Nucleus accumbens (tissue), 56 donors: ENCODE data around the gene GDF10.

Experiments used
- DNase-seq, 56 donors: peaks; one replicate each; lab custom pipeline; 2025; lab: John Stamatoyannopoulos, UW

GDF10 gene

DNA sequence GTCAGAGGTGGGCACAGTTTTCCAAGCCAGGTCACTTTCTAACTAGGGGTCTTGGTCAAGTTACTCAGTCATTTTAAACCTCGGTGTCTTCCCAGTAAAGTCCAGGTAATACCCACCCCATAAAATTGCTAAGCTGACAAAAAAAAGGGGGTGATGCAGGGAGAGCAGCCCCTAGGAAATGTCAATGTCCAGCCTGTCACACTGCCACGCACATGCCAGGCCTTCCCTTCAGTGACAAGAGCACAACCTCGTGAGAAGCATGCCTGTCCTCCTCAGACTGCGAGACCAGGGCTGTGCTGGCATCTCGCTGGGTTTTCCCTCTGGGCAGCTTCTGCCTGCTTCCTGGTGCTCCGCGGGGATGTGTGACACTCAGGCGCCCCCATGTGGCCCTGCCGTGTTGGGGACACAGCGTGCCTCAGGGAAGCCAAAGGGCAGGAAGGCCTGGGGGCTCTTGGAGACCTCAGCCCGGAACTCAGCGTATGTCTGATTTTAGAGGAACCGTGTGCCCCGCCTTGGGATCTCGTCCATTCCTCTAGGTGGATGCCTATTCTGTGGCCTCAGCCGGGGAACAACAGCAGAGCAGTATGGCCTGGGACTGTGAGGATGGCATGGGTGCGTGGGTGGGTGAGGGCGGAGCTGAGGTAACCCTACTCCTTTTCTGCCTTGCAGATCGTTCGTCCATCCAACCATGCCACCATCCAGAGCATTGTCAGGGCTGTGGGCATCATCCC lies 12.1 kb downstream of the GDF10 start:
- DNase-seq, result peak in 55 of 56 donors; percentile 14 to 89 (median 64)

DNA sequence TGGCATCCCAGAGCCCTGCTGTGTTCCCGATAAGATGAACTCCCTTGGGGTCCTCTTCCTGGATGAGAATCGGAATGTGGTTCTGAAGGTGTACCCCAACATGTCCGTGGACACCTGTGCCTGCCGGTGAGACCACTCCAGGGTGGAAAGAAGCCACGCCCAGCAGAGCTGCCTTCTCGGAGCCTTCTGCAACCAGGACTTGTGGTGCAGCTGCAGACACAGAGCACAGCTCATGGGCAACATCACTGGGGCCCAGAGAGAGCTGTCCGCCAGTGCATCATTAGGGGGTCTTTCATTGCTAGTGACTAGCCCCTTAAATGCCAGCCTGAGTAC lies 12.6 kb downstream of the GDF10 start:
- DNase-seq, result no peak

DNA sequence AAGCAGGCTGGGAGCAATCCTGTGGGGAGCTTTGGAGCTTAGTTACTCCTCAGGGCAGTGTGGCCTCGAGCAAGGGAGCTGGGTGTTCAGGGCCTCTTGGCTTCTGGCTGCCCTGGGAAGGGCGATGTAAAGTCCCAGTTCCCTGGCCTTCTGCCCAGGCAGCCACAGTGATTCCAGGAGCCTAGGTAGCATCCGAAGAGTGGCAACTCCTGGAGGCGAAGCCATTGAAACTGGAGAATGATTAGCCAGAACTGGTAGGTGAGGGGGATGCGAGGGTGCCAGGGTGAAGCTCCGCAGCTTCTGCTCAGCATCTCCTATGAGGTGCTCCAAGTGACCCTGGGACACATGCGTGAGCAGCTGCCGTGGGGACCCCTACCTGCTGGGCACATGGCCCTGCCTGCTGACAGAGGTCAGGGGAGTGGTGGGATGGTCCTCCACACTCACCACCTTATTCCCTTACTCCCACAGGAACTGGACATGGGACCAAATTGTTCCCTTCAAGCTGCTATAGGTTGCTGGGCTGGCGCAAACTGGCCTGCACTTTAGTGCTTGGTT lies 14.5 kb downstream of the GDF10 start:
- no peak for DNase-seq

DNA sequence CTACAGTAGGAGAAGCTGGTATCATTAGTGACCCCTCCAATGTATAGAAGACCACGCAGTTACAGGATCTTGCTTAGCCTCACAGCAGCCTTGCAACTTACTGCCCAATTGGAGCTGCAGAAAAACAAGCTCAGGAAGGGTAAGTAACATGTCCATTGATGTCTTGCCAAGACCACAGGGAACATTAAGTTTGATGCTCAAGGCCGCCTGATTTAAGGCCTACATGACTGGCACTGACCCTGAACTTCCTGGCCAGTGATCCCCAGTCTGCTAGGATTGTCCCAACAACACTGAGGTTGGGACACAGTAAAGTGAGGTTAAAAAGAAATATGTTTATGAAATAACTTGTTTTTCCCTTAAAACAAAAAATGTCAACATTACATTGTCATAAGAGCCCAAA lies 15.4 kb downstream of the GDF10 start:
- DNase-seq, result no peak

DNA sequence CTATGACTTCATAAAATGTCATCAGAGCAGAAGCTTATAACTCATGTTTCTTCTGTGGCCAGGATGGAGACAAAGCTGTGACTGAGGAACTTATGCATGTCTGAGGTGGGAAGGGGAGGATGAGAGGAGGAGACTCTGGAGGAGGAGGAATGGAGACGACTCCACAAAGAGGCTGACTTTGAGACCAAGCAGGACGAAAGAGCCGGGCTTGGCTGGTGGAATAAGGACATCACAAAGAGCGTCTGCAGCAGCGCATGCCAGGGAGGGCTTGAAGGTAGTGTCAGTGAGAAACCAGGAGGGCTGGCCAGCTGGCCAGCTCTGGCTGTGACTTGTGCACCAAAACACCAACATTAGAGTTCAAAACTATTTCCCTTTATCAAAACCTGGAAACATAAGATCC lies 16.1 kb downstream of the GDF10 start:
- no peak for DNase-seq

DNA sequence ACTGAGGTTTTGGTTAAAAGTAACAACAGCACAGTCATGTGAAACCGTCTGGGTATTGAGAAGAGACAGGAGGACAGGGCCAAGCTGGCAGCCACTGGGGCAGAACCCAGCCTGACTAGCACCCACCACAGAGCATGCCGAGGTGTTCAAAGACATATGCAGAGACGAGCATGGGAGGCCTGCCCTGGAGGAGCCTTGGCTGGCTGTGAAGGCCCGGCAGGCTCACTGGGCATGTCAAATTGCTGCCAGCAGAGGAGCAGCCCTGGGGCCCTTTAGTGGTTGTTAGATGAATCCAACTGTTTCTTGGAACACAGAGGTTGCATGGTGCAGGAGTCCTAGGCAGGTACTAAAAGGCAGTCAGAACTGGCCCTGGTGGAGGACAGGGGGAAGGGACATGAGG lies 17.3 kb downstream of the GDF10 start:
- DNase-seq, result no peak

DNA sequence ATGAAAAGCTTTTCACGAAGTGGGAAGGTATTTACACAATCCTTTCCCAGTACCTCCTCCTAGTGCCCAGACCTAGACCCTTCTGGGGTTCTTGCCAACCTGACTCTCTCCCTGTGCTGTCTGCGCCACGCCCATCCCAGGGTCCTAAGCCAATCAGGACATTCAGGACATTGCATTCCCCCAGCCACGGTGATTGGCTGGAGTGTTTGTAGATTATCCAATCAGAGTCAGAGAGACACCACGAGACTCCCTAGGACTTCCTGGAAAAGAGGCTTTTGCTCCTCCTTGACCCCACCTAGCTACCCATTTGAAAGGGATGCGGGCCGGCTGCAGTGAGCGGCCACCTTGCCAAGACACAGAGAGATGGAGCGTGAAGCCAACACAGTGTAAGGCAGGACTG lies 18.7 kb downstream of the GDF10 start:
- no peak for DNase-seq

DNA sequence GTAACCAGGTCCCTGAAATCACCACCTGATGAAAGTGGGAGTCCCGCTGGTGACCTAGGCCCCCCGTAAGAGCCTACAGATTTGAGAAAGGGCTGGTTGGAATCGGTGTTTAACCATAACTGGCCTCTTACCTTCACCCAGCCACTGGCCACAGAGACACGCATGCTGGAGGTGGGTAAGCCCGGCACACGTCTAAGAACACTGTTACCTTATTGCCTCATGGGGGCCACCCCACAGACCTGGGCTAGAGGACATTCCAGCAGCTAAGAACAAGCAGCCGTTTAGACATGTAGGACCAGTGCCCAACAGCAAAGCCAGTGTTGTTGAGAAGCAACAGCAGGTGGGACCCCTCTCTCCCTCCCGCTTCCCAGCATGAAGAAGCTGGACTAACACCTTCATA lies 19.8 kb downstream of the GDF10 start:
- no peak for DNase-seq

DNA sequence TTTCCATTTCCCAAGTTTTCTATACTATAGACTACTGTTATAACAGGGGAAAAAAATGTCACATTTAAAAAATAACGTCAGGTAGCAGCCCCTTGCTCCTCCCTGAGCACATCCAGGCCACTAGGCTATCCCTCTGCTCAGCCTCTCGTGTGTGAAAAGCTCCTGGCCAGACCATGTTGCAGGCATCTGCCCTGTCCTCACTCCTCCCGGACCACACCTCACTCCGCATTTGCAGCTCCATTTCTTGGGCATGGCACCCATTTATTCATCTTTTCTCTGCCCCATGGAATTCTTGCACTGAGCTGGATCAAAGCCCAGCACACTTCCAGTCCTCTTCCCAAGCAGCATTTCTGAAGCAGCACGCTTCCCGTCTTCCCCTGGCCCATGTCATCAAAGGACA lies 20.8 kb downstream of the GDF10 start:
- DNase-seq, result no peak

DNA sequence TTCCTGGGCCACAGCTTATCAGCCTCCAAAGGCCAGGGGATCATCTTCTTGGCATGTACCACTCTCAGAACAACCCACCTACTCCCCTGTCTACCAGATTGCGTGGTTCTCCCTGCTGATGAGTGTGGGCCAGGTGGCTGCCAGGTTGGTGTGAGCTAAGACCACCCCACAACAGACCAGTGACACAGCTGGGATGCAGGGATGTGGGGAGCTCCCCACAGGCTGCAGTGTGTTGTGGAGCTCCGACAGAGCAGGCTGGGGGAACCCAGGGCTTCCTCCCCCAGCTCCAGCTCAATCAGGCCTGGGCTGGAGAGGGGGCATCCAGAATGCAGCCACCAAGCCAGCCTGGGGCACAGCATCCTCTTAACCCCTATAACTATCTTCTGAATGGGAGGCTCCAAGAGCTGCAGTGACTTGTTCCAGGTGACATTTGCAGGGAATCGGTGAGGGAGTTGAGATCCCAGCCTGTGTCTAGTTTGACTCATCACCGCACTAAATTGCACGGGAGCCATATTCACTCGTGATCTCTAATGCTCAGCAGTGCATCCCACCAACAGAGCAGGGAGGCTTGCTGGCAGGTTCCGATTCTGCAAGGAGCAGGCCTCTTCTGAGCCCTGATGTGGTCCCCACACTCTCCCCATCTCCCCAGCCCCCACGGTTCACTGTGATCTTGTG lies 21.7 kb downstream of the GDF10 start:
- DNase-seq, result peak in 5 of 56 donors; percentile 7 to 26 (median 23)

DNA sequence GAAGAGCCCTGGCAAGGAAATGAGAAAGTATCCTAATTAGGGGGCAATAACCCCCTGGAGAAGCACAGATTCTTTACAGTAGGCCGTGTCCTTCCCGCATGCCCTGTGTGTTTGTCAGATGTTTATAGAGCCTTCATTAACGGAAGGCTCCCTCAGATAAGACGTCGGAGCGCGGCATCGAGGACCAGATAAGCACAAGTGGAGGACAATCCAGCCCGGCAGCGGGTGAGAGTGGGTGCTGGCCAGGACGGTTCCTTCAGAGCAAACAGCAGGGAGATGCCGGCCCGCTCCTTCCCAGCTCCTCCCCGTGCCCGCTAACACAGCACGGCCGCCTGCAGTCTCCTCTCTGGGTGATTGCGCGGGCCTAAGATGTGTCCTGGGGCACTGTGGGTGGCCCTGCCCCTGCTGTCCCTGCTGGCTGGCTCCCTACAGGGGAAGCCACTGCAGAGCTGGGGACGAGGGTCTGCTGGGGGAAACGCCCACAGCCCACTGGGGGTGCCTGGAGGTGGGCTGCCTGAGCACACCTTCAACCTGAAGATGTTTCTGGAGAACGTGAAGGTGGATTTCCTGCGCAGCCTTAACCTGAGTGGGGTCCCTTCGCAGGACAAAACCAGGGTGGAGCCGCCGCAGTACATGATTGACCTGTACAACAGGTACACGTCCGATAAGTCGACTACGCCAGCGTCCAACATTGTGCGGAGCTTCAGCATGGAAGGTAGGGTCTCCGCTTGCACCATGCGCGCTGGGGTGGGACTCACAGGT lies 22.5 kb downstream of the GDF10 start, which contains the start of gene GDF2:
GDF2 (plus strand) TSS at position 155 of the 762 bp plus-strand sequence; CDS start at position 370, 215 bp downstream.
- no peak for DNase-seq

DNA sequence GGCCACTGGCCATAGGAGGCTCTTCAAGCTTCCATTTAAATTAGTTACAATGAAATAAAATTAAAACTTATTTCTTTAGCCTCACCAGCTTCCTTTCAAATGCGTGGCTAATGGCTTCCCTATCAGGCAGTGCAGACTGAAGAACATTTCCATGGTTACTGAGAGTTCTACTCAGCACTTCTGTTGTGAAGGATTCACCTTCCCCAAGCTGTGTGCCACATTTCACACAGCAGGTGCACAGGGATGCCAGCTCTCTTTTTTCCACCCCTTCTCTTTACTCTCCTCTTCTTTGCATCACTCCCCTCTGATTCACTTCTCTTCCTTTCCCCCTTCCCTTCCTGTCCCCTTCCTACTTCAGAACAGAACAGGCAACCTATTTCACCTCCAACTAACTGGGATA lies 23.1 kb downstream of the GDF10 start:
- peak in 3 of 56 donors; percentile 11 to 32 (median 13) for DNase-seq

DNA sequence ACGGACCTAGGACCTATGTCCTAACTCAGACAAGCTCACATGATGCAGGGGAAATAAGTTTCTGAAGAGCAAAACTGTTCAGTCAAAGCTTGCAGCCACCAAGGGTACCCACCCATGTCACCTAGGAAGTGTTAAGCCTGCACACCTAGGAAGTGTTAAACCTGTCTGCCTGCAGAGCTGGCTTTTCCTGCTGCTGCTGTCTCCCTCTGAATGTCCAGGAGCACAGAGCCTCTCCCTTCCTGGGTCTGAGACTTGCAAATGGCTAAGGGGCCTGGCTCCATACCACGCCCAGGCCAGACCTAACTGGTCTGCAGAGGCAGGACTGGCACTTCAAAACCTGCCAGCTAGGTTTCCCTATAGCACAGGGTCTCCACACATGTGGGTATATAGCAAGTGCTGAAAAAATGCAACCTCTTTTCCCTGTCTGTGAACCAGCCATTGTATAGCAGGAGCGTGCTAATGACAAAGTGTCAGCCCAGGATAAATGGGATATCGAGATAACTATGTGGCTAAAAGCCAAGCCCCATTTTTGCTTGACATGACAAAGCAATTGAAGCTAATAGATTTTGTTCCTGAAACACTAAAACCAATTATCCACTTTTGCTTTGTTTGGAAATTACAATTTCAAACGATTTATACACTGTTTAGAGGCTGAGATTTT lies 23.8 kb downstream of the GDF10 start:
- no peak for DNase-seq

DNA sequence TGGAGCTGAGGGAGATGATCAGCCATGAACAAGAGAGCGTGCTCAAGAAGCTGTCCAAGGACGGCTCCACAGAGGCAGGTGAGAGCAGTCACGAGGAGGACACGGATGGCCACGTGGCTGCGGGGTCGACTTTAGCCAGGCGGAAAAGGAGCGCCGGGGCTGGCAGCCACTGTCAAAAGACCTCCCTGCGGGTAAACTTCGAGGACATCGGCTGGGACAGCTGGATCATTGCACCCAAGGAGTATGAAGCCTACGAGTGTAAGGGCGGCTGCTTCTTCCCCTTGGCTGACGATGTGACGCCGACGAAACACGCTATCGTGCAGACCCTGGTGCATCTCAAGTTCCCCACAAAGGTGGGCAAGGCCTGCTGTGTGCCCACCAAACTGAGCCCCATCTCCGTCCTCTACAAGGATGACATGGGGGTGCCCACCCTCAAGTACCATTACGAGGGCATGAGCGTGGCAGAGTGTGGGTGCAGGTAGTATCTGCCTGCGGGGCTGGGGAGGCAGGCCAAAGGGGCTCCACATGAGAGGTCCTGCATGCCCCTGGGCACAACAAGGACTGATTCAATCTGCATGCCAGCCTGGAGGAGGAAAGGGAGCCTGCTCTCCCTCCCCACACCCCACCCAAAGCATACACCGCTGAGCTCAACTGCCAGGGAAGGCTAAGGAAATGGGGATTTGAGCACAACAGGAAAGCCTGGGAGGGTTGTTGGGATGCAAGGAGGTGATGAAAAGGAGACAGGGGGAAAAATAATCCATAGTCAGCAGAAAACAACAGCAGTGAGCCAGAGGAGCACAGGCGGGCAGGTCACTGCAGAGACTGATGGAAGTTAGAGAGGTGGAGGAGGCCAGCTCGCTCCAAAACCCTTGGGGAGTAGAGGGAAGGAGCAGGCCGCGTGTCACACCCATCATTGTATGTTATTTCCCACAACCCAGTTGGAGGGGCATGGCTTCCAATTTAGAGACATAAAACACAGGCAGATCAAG lies 25.6 kb downstream of the GDF10 start:
- DNase-seq, result no peak

DNA sequence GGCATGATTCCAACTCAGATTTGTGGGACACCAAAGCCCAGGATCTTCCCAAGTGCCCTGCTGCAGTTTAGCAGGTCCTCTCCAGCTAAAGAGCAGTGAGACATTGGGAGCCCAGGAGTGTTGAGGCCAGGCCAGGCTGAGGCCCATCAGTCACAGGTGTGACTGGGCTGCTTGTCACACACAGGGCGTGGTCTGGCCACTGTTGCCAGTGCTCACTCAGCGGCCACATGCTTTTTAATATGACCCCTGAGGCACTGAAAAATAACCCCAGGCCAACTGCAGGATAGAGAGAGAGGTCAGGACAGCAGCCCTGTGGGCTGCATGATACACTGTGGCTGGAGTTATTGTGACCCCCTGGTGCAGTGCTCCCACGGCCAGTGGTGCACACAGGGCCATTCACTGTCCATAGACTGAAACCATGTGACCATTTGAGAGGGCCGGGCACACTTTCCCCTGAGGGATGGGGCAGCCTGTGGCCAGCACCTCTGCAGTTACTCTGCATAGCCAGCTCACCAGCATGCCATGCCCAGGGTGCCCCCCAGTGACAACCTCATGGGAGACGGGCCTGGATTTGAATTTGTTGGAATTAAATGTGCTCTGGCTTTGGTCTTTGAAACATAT lies 26.4 kb downstream of the GDF10 start:
- no peak for DNase-seq

DNA sequence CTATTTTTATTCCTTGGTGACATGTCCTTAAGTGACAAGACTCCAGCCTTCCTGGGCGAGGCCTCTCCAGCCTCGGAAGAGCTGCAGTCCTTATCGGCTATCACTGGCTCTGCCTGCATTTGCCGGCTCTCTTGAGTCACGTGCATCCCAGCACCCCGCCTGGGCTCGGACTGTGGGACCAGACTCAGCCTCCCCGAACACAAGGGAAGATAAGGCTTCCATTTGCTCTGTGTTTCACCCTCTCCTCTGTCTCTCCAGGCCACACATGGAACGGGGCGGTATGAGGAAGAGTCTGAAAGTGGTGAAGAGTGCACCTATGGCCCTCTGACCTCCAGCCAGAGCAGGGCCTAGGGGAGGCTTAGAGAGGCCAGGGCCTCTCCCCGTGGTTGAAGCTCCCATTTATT lies 26.9 kb downstream of the GDF10 start:
- no peak for DNase-seq

DNA sequence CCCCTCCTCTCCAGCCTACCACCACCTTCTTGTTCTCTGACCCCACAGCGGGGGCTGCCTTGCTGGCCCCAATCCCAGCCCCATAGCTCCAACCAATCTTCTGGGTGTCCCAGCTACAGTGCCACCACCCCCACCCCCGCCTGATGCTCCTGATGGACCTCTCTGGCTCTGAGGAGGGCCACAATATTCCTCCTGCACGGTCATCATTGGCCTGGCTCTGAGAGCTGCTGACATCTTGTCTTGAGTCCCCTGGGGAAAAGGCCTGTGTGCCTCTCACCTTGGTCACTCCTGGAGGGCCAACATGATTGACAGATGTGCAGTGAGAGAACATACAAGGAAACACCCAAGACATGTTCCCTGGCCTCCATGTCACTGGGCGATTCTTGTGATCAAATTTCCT lies 29.9 kb downstream of the GDF10 start:
- no peak for DNase-seq

DNA sequence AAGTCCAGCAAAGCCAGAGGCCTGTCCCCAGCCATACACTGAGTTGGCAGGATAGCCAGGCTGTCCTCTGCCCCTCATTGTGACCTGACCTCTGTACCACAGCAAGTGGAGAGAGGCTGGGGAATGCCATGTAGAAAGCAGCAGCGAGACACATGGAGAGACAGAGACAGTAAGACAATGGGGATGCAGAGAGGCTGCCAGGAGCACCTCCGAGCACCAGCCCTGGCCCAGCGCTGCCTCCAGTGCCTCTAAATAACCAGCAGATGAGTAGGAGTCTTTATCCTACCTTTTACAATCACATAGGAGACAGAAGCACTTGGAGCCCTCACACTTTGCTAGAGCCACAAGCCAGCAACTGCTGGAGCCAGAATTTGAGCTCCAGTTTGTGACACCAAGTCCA lies 30.4 kb downstream of the GDF10 start:
- no peak for DNase-seq

DNA sequence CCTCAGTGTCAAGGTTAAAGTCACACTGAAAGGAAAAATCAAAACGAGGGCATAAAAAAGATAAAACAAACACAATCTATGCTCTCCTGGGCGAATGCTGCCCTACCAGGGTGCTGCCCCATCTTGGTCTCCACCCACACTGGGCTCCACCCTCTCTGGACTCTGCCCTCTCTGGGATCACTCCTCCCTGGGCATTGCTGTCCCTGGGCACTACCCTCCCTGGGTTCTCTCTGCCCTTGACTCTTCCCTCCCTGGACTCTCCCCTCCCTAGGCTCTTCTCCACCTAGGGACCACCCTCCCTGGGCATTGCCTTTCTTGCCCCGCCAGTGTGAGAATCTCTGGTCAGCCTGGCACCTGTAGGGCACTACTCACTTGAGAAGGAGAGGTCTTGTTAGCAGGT lies 30.8 kb downstream of the GDF10 start:
- DNase-seq, result no peak
